K562 (cell line): ENCODE results near the gene TRNT1. TPM values are rescaled to one million over a fixed set of nuclear protein-coding genes. Genes with fewer than 3 reads are reported as not detected.

Source experiments
- CAMTA2 ChIP-seq: fragments of 250-450 bp; sonication (Bioruptor Pico); conservative IDR thresholded peaks from 2 replicates; pipeline ENCODE4 v1.5.1; 2022
- CUX1 ChIP-seq: fragments of 200-800 bp; sonication (Bioruptor generic); IDR thresholded peaks from 2 replicates; pipeline ENCODE4 v1.6.1; 2016; ENCODE audit warnings: missing genetic modification characterization, missing compliant biosample characterization
- ELF2 ChIP-seq: fragments of 250-450 bp; sonication (Bioruptor Pico); IDR thresholded peaks from 2 replicates; pipeline ENCODE4 v1.5.0; 2021; ENCODE audit warnings: mild to moderate bottlenecking
- ERF ChIP-seq: fragments of 450-650 bp; formaldehyde crosslinking; IDR thresholded peaks from 2 replicates; pipeline ENCODE4 v1.4.0; 2020; ENCODE audit warnings: mild to moderate bottlenecking, mixed read lengths
- ETV5 ChIP-seq: sonication (generic); formaldehyde crosslinking; IDR thresholded peaks from 2 replicates; pipeline ENCODE4 v1.4.0; 2020; ENCODE audit warnings: low read depth, mild to moderate bottlenecking, missing genetic modification reagents
- FOXJ2 ChIP-seq: fragments of 200-800 bp; sonication (Bioruptor generic); IDR thresholded peaks from 2 replicates; pipeline ENCODE4 v1.6.1; 2016; ENCODE audit warnings: missing genetic modification characterization, missing compliant biosample characterization
- NR2C1 ChIP-seq, 2 experiments: fragments of 450-650 bp; IDR thresholded peaks; 2 replicates each; pipeline ENCODE4 v1.6.1; 2017; ENCODE audit warnings: mild to moderate bottlenecking in 2 of 2, antibody characterized with exemption in 1 of 2, inconsistent platforms in 1 of 2, missing compliant biosample characterization in 1 of 2, missing genetic modification characterization in 1 of 2
- PKNOX1 ChIP-seq: fragments of 450-650 bp; IDR thresholded peaks from 2 replicates; pipeline ENCODE4 v1.6.1; 2016
- RCOR1 ChIP-seq, 2 experiments: IDR thresholded peaks; 2 replicates each; pipeline ENCODE4 v1.6.1; 2012; ENCODE audit warnings: low read depth in 2 of 2, low read length in 2 of 2, borderline replicate concordance in 1 of 2, improper control_type of control experiment in 1 of 2
- RERE ChIP-seq: sonication (generic); formaldehyde crosslinking; IDR thresholded peaks from 2 replicates; pipeline ENCODE4 v1.8.0; 2023; ENCODE audit warnings: missing genetic modification reagents, mild to moderate bottlenecking, borderline replicate concordance
- SMARCB1 ChIP-seq: IDR thresholded peaks from 2 replicates; pipeline ENCODE4 v1.6.1; 2011; ENCODE audit warnings: improper control_type of control experiment, low read depth; ENCODE audit not compliant: insufficient read length
- TBL1XR1 ChIP-seq, 2 experiments: IDR thresholded peaks; 2 replicates each; pipeline ENCODE4 v1.6.1; 2012; ENCODE audit warnings: improper control_type of control experiment in 2 of 2, low read length in 2 of 2, mild to moderate bottlenecking in 1 of 2
- ZFP91 ChIP-seq: sonication (generic); formaldehyde crosslinking; IDR thresholded peaks from 2 replicates; pipeline ENCODE4 v1.8.0; 2022; ENCODE audit warnings: mild to moderate bottlenecking, missing genetic modification reagents
- ZNF384 ChIP-seq: IDR thresholded peaks from 2 replicates; pipeline ENCODE4 v1.6.1; 2012; ENCODE audit warnings: low read depth, low read length, improper control_type of control experiment
- polyA plus RNA-seq, 8 experiments: library from polyadenylated mRNA; depleted of rRNA in 4 of 8; stranded (reverse) in 5 of 8; unstranded in 3 of 8; fragments of >200 nt; fragmentation: Nextera tagmentation in 2 of 8; fragmentation: Illumina TruSeq in 1 of 8; extraction: Ambion mirVana in 2 of 8; extraction: Trizol in 1 of 8; gene quantifications; 2 replicates each; pipeline versions ENCODE4 v1.2.1 to v1.2.3, GENCODE V29; 2011 to 2014; ENCODE audit warnings: inconsistent platforms in 1 of 8, missing spikeins in 1 of 8
- total RNA-seq, 7 experiments: library from RNA; depleted of rRNA in 6 of 7; stranded (reverse); fragments of >200 nt in 6 of 7; fragmentation: Illumina TruSeq in 2 of 7; extraction: Trizol in 2 of 7; gene quantifications; 2 replicates each; pipeline versions ENCODE4 v1.2.1 to v1.2.3, GENCODE V29; 2011 to 2021; ENCODE audit warnings: low replicate concordance in 1 of 7

The TRNT1 gene
- total and polyA plus RNA-seq, 9 of the 15 experiments (the other 6 are each of a cell fraction or from before 2014, with no cell fraction given): 38.1 to 58.2 (median 47.4) TPM

GRCh38 chr3:3110299-3110630, 16.5 kb upstream of the TRNT1 start, which contains the start of gene IL5RA (continued):
- TF ChIP-seq CUX1 (CRISPR knock-in tag): 0 out of 2 replicates have a peak, but pooled peaks have one; percentile 58
- no peak for TF ChIP-seq ELF2
- no peak for TF ChIP-seq SMARCB1
- TF ChIP-seq NR2C1 (IDR thresholded peaks at IDR 0.05): no peak
- TF ChIP-seq NR2C1 (tag; IDR thresholded peaks at IDR 0.05): no peak
- 0 out of 2 replicates have a peak, but pooled peaks have one; percentile 13 for TF ChIP-seq ERF (CRISPR knock-in tag)
- TF ChIP-seq ZFP91 (CRISPR knock-in tag): no peak
- peak; percentile 58; the same call in 1 of the 2 replicates for TF ChIP-seq PKNOX1
- TF ChIP-seq CAMTA2 (CRISPR knock-in tag): no peak
- TF ChIP-seq ETV5 (CRISPR knock-in tag): no peak
- 0 out of 4 replicates have a peak, but pooled peaks of 1 of the 2 experiments have one; percentile 2 for TF ChIP-seq RCOR1 (IDR thresholded peaks at IDR 0.05; ENCODE audit: borderline replicate concordance in 1 of 2, low read depth in 2 of 2, low read length in 2 of 2)
- no peak for TF ChIP-seq ZNF384
- TF ChIP-seq RERE (CRISPR knock-in tag): no peak
- TF ChIP-seq TBL1XR1 (IDR thresholded peaks at IDR 0.05; ENCODE audit: low read length in 2 of 2): no peak
- TF ChIP-seq FOXJ2 (tag): peak; percentile 100
